ENCODE measurements around the gene ZMYM4. TPM values are rescaled to one million over a fixed set of nuclear protein-coding genes. Genes with fewer than 3 reads are reported as not detected.

The ZMYM4 gene
- total RNA-seq, 1 experiment from 2014 or later = 66.0 TPM

- Mint-ChIP-seq H3K4me1 (peaks cover 8 to 11% of the 10 kb centered on the region in 2 experiments), H3K27me3 (ENCODE audit: low read depth) (no peaks in the 10 kb centered on the region), H3K4me3 (no peak overlapping the region), H3K9me3 (peaks cover 0 to 3% of the 10 kb centered on the region in 2 experiments; a peak in 2 of 5 replicates), H3K27ac (no peak overlapping the region), H3K36me3 (ENCODE audit: insufficient read depth in 1 of 3, low read depth in 3 of 3) (peaks cover 43 to 68% (median 60%) of the 10 kb centered on the region in 3 experiments)
- H3K18ac ChIP-seq (ENCODE audit: insufficient read length, low read depth, low read length) = no peak overlapping the region
- H3K27me3 ChIP-seq (ENCODE audit: insufficient read depth, low read length) = no peaks in the 10 kb centered on the region
- no peaks in the 10 kb centered on the region for H3K9me3 ChIP-seq (ENCODE audit: control insufficient read depth, low read depth, low read length)
- no peaks in the 10 kb centered on the region for H3K23me2 ChIP-seq (ENCODE audit: insufficient read length, low read depth, low read length, poor library complexity, severe bottlenecking)
- H2BK12ac ChIP-seq (ENCODE audit: insufficient read length, low read depth, low read length) = no peak overlapping the region
- no peak overlapping the region for H3T11ph ChIP-seq (ENCODE audit: low read length)
- no peaks in the 10 kb centered on the region for H4K20me1 ChIP-seq (ENCODE audit: control insufficient read depth, insufficient read depth, insufficient read length)
- no peaks in the 10 kb centered on the region for H3K4me1 ChIP-seq (ENCODE audit: insufficient read depth, low read length)
- no peak overlapping the region for H3K4ac ChIP-seq (ENCODE audit: low read depth, low read length)
- no peak overlapping the region for H2AK5ac ChIP-seq (ENCODE audit: insufficient read length, low read length)
- WGBS (ENCODE audit: extremely low coverage, insufficient read length, low lambda C conversion rate) = no CpG with 5 or more reads among the region's 1 CpG
- H3K23ac ChIP-seq (ENCODE audit: insufficient read length, low read depth, low read length) = no peak overlapping the region
- no peaks in the 10 kb centered on the region for H3K79me2 ChIP-seq (ENCODE audit: insufficient read depth, low read length)
- H2BK120ac ChIP-seq (ENCODE audit: low read depth, low read length, poor library complexity, severe bottlenecking) = no peak overlapping the region
- TF ChIP-seq, protein P1, sequence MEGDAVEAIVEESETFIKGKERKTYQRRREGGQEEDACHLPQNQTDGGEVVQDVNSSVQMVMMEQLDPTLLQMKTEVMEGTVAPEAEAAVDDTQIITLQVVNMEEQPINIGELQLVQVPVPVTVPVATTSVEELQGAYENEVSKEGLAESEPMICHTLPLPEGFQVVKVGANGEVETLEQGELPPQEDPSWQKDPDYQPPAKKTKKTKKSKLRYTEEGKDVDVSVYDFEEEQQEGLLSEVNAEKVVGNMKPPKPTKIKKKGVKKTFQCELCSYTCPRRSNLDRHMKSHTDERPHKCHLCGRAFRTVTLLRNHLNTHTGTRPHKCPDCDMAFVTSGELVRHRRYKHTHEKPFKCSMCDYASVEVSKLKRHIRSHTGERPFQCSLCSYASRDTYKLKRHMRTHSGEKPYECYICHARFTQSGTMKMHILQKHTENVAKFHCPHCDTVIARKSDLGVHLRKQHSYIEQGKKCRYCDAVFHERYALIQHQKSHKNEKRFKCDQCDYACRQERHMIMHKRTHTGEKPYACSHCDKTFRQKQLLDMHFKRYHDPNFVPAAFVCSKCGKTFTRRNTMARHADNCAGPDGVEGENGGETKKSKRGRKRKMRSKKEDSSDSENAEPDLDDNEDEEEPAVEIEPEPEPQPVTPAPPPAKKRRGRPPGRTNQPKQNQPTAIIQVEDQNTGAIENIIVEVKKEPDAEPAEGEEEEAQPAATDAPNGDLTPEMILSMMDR (conservative IDR thresholded peaks at IDR 0.05) = no peak
- H3K79me1 ChIP-seq (ENCODE audit: insufficient read depth, low read depth, low read length, poor library complexity, severe bottlenecking) = no peaks in the 10 kb centered on the region
- no peak for DNase-seq
- H4K5ac ChIP-seq (ENCODE audit: insufficient read length, low read depth, low read length) = no peak overlapping the region
- no peak overlapping the region for H2BK5ac ChIP-seq (ENCODE audit: insufficient read length, low read length)
- no peak overlapping the region for H2BK20ac ChIP-seq (ENCODE audit: low read depth, low read length, poor library complexity, severe bottlenecking)
- no peak overlapping the region for H3K14ac ChIP-seq (ENCODE audit: insufficient read depth, low read length)
- no peak overlapping the region for H2AFZ ChIP-seq (ENCODE audit: low read length)
- no peak overlapping the region for H2BK15ac ChIP-seq (ENCODE audit: low read depth, low read length)
- no peak overlapping the region for H3K4me2 ChIP-seq (ENCODE audit: insufficient read depth, insufficient read length, low read length)
- H3K9ac ChIP-seq (ENCODE audit: extremely low read depth, insufficient read length, low read length) = no peak overlapping the region
- H3K56ac ChIP-seq (ENCODE audit: insufficient read length, low read depth, low read length) = no peak overlapping the region
- H3K27ac ChIP-seq (ENCODE audit: insufficient read length, low read depth, low read length) = no peak overlapping the region
- H4K91ac ChIP-seq (ENCODE audit: insufficient read length, low read depth, low read length) = no peak overlapping the region
- no peak overlapping the region for H4K8ac ChIP-seq (replicated peaks; ENCODE audit: insufficient read length, low read depth, low read length)
Measured at GRCh38 chr1:35408925-35409324, 140.4 kb downstream of the ZMYM4 start.

Data from H9 (cell line).